Fibroblast of pulmonary artery (primary cell): ENCODE measurements around the gene CLRN2.
A peak's percentile ranks its signal among the peaks of the same experiment; 100 is the strongest.

ENCODE experiments used
- DNase-seq: peaks from one replicate; pipeline ENCODE4 v3.0.0-alpha.2; 2010; ENCODE audit warnings: low read depth
- H3K4me3 ChIP-seq: replicated peaks from 2 replicates; pipeline ENCODE4 v1.5.1; 2011; ENCODE audit warnings: low read depth, mild to moderate bottlenecking, control low read depth, low read length, moderate library complexity
- TF ChIP-seq, protein P1 (sequence below): IDR thresholded peaks from 2 replicates; pipeline ENCODE4 v1.5.1; 2011; ENCODE audit warnings: mild to moderate bottlenecking, control low read depth, low read length, inconsistent platforms; ENCODE audit errors: missing control alignments

Gene CLRN2

DNA sequence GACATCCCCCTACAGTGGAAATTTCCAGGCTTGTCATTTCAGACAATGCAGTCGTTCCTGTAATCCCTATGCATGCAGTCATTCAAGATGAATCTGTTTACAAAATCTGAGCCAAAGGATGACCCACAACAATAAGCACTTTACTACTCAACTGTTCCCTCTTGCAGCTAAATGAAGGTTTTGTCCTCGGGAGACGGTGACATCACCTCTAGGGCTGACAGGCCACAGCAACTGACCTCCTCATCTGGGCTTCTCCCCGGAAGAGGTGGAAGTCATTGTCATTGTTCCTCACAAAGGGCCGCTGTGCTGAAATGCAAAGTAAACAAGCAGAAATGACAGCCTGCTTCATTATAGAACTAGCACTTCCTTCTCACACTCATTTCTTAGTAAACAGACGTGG, 29.2 kb downstream of the CLRN2 start:
- no peak overlapping the region for H3K4me3 ChIP-seq
- TF ChIP-seq, protein P1, sequence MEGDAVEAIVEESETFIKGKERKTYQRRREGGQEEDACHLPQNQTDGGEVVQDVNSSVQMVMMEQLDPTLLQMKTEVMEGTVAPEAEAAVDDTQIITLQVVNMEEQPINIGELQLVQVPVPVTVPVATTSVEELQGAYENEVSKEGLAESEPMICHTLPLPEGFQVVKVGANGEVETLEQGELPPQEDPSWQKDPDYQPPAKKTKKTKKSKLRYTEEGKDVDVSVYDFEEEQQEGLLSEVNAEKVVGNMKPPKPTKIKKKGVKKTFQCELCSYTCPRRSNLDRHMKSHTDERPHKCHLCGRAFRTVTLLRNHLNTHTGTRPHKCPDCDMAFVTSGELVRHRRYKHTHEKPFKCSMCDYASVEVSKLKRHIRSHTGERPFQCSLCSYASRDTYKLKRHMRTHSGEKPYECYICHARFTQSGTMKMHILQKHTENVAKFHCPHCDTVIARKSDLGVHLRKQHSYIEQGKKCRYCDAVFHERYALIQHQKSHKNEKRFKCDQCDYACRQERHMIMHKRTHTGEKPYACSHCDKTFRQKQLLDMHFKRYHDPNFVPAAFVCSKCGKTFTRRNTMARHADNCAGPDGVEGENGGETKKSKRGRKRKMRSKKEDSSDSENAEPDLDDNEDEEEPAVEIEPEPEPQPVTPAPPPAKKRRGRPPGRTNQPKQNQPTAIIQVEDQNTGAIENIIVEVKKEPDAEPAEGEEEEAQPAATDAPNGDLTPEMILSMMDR, result no peak
- DNase-seq, result peak; percentile 4

DNA sequence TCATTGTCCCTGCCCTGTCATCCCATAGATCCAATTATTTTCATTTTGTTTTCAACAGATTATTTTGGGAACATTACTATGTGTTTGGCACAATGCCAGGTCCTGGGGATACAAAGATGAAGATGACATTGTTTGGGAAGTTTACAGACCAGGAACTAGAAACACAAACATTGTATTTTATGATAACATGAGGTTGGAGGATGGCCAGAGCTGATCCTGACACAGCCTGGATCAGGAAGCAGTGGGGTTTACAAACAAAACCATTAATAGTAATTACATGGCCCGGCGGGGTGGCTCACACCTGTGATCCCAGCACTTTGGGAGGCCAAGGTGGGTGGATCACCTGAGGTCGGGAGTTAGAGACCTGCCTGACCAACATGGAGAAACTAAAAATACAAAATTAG, 29.9 kb downstream of the CLRN2 start:
- H3K4me3 ChIP-seq, result no peak overlapping the region
- DNase-seq, result peak; percentile 8
- TF ChIP-seq, protein P1, result no peak

DNA sequence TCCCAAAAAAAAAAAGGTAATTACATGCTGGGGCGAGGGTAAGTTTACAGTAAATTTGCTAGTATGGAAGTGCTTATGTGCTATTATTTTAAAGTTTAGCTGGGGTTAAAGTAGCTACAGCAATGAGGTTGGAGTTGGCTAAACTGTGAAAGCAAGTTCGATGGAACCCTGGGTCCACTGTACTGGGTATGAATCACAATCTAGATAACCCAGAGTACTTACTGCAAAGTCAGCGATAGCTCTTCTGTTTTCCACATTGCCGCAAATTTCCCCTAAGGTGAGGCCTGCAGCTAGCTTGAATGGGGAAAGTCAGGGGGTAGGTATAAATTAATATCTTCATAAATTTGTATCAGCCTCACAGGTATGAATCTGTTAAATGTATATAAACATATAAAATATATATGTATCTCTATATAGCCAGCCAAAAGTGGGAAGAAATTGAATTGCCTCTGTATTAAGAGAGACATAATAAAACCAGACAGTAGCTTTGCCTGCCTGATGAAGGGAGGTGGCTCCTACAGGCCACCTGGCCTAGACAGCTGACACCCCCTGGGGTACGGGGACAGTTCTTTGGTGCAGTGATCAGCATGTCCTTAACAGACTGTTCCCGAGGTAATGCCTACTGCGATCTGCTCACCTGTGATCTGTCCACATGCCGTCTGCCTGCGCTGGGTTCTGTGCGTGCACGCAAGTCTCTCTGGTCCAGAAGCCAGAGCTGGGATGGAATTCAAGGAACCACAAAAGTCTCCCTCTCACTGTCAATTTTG, 30.6 kb downstream of the CLRN2 start:
- DNase-seq, result no peak
- H3K4me3 ChIP-seq, result no peak overlapping the region
- TF ChIP-seq, protein P1, result no peak

DNA sequence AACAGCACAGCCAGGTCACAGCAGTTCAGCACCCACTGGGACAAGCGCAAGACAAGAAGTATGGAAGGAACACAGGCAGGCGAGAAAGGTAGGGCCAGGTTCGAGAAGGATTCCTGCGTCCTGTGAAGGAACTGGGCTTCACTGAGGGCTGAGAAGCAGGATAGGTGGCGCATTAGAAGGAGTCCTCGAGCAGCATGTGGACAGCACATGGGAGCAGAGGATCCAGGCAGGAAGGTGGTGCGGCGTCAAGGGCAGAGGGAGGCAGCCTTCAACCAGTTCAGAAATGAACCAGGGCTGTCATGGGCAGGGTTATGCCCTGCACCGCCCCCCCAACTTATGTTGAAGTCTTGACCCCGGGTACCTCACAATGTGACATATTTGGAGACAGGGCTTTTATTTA, 31.3 kb downstream of the CLRN2 start:
- TF ChIP-seq, protein P1, result no peak
- no peak overlapping the region for H3K4me3 ChIP-seq
- no peak for DNase-seq

DNA sequence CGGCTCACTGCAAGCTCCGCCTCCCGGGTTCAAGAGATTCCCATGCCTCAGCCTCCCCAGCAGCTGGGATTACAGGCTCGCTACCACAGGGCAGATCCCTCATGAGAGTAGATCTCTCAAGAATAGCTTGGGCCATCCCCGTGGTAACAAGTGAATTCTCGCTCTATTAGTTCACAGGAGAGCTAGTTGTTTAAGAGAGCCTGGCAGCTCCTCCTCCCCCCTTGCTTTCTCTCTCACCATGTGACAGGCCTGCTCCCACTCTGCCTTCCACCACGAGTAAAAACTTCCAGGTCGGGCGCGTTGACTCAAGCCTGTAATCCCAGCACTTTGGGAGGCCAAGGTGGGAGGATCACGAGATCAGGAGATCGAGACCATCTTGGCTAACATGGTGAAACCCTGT, 31.7 kb downstream of the CLRN2 start:
- TF ChIP-seq, protein P1, result no peak
- DNase-seq, result no peak
- H3K4me3 ChIP-seq, result no peak overlapping the region

DNA sequence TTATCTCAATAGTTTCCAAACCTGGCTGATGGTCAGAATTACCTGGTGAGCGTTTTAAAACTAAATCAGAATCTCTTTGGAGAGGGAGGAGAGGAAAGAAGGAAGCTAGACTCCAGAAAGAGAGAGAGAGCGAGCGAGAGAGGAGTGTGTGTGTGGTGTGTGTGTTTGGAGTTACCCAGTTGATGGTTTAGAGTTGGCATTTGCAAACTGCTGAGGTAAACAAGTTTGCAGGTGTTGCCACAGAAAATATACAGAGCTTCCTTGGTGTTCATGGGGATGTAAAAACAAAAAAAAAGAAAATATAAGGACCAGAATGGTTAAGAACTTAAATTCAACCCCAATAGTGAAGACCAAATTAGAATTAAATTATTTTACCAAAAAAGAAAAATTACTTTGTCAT, 35.6 kb downstream of the CLRN2 start:
- no peak for DNase-seq

More for the DNA sequence above, 35.6 kb downstream of the CLRN2 start:
- TF ChIP-seq, protein P1, result no peak
- H3K4me3 ChIP-seq, result no peak overlapping the region
